IPS DF 4.7 (cell line): Measurements from ENCODE around the gene FOXJ3.

ENCODE experiments used
- DNase-seq: peaks from one replicate; pipeline ENCODE4 v3.0.0-alpha.2; 2013; ENCODE audit warnings: low spot score; ENCODE audit errors: extremely low read depth

The FOXJ3 gene

GRCh38 chr1:42145389-42145716 lies 189.7 kb downstream of the FOXJ3 start:
- no peak for DNase-seq

DNA sequence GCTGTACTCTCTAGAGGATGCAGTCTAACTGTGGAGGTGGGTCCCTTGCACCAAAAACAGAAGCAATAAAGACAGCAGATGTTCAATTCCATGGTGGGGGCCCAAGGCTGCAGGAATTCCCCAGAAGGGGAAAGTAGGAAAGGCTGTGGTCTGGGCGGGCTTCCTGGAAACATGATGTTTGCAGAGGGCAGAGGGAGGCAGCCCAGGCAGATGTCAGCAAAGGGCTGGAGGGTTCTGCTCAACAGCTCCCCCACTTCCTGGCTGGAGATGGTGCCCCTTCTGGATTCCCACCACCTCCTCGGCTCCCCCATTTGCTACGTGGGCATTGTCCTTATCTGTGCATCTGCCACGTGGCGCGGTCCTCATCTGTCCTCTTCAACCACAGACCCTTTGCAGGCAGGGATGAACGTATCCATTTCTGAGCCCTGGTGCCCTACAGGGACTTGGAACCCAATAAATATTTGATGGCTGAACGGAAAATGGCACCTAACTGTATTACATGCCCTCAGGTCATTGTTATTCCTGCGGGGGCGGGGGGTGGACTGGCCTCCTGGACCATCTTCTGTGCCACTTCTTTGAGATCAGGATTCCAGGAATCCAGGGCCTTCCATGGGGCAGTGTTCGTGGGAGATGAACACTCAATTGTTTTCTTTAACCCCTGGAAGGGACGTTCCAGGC lies 190.2 kb downstream of the FOXJ3 start:
- no peak for DNase-seq

DNA sequence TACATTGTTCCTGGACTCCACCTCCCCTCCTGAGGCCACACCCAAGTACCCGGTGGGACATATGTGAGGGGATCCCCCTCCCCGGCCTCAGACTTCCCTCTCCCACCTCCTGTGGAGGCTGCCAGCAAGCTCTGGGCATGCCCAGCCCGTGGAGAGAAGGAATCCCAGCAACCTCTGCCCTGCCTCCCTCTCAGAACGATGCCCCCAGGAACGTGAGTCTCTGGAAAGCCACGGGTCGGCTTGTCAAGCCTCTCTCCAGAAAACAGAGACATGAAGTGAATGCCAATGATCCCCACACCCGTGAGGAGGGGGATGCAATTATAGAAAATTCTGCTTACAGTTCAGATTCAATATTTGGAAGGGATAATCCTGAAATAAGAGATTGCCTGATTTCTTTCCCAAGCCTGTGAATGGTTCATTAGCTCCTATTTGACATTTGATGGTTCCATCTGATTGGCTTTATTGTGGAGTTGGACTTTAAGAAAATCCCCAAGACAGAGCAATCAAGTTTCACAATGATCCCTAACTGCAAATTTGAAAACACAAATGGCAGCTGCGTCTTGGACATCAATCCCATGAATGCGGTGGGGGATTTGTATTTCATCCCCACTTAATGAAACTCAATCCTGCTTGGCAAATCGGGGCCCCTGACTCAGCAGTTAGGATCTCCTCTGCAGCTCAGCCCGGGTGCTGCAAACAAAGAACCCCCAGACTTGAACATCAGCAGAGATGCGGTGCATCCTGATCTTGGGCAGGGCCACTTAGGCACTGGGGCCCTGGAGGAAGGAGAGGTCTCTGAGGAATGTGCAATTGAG lies 190.9 kb downstream of the FOXJ3 start:
- DNase-seq, result no peak

DNA sequence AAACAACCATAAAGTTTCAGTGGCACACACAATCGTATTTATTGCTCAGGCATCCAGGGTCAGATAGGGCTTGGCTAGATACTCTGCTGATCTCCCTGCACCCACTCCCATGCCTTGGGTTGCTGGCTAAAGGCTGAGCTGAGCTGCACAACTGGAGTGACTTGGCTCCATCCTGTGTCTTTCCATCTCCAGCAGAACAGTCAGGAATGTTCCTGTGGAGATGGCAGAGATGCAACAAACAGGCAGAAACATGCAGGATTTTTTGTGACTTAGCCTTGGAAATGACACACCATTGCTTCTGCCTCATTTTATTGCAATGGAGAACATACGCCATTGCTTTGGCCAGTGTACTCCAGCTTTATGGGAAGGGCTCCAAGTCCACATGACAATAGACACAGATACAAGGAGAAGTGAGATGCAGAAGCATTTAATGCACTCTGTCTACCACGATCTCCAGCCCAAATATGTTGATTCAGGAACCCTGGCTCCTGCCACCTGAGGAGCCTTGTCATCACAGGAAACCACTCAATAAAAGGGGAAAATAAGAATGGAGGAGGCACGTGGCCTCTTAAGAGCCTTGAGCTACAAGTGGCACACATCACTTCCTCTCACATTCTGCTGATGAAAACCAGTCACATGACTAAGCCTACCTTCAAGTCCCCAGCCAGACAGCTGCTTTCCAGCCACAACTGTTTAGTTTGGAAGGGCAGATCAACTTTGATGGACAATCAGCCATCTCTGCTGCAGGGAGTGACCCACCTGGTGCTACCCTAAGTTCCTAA lies 191.9 kb downstream of the FOXJ3 start:
- no peak for DNase-seq

DNA sequence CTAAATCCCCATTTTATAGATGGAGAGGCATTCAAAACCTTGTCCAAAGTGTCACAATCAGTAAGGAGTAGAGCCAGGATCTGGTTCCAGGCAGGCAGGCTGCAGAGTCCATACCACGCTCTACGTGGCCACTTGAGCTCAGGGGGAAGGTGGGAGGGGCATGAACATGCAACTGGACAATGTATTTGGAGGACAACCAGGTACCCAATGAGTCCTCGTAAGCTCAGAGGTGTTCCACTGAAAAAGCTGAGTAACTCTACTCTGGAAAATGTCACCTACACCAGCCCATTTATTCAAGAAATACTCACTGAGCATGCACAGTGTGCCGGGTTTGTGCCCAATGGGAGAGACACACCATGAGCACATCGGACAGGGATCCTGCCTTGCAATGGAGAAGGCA lies 193.1 kb downstream of the FOXJ3 start:
- DNase-seq, result no peak

GRCh38 chr1:42140191-42140590 lies 194.8 kb downstream of the FOXJ3 start:
- DNase-seq, result no peak

DNA sequence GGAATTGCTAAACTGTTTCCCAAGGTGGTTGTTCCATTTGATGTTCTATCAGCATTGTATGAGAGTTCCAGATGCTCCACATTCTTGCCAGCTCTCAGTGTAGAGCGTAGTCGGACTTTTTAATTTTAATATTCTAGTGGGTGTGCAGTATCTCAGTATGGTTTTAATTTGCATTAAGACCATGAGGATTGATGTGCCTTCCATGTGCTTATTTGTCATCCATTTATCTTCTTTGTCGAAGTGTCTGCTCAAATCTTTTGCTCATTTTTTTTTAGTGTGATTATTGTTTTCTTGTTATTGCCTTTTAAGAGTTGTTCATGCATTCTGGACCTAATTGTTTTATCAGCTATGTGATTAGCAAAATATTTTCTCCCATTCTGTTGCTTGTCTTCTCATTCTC lies 195.6 kb downstream of the FOXJ3 start:
- DNase-seq, result no peak

GRCh38 chr1:42138586-42138985 lies 196.4 kb downstream of the FOXJ3 start:
- no peak for DNase-seq

- DNase-seq, result no peak
These were observed 197.3 kb downstream of the FOXJ3 start for GRCh38 chr1:42137766-42138165.

DNA sequence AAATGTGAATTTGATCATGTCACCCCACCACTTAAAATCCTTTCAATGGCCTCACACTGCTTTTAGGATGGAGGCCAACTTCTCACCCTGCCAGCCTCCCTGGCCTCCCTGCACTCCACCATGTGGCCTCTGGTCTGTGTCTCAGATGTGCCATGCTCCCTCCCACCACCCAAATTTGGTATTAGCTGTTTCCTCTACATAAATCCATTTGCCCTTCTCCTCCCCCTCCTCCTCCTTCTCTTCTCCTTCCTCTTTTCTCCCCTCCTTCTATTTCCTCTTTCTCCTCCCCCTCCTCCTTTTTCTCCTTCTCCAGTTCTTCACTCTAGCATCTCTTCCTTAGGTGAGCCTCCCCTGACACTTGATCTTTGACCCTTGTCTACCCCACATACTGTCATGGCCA lies 198.6 kb downstream of the FOXJ3 start:
- DNase-seq, result no peak

- DNase-seq, result no peak
These were observed 199.6 kb downstream of the FOXJ3 start for GRCh38 chr1:42135426-42135825.

DNA sequence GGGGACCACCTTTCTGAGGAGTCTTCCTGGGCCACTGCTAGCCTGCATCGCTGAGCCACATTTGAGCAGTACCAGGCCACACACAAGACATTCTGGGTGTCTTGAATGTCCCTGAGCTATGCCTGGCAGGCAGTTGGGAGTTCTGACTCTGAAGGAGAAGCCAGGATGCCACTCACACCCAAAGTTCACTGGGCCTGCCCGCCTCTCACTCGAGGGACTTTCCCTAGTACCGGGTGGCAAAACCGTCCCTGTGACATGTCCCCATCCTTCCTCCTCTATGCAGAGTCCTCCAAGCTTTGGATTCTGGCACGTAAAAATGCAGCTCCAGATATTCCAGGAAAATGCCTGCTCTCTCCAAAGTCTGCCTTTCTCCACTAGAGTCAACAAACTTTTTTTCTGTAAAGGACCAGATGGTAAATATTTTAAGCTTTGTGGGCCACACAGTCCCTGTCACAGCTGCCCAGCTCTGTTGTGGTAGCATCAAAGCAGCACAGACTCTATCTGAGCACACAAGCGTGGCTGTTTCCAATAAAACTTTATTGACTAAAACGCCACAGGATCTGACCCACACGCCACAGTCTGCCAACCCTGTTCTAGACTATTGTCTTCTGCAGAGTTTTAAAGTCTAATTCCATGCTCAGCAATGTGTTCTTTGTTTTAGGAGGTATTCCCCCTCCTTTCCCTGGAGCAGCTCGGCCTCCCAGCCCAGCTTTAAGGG lies 201.1 kb downstream of the FOXJ3 start:
- no peak for DNase-seq

GRCh38 chr1:42133390-42133789 lies 201.6 kb downstream of the FOXJ3 start:
- no peak for DNase-seq

- no peak for DNase-seq
These were observed 204.9 kb downstream of the FOXJ3 start for GRCh38 chr1:42130061-42130660.

- DNase-seq, result no peak
These were observed 206.1 kb downstream of the FOXJ3 start for GRCh38 chr1:42128964-42129363.

- DNase-seq, result no peak
These were observed 206.5 kb downstream of the FOXJ3 start for GRCh38 chr1:42128499-42128898.

GRCh38 chr1:42127767-42128166 lies 207.3 kb downstream of the FOXJ3 start:
- DNase-seq, result no peak
